ENCODE results near the gene APEH. TPM values are rescaled to one million over a fixed set of nuclear protein-coding genes. Genes with fewer than 3 reads are reported as not detected.

Gene APEH
- total and polyA plus RNA-seq, 4 donors = 25.2 to 119 (median 69.2) TPM

- no peak for TF ChIP-seq CTCF (IDR thresholded peaks at IDR 0.05; ENCODE audit: control extremely low read depth, extremely low read depth)
- no peaks in the 10 kb centered on the region for H3K9me3 ChIP-seq (ENCODE audit: control insufficient read depth in 4 of 4, insufficient read depth in 3 of 4, low read length in 3 of 4)
- no peak overlapping the region for H3K9ac ChIP-seq (ENCODE audit: insufficient read depth in 1 of 2, low read length in 2 of 2)
- ATAC-seq (ENCODE audit: insufficient read depth, low FRiP score) (no peak), DNase-seq (no peak)
- H3K4me1 ChIP-seq (ENCODE audit: control insufficient read depth in 5 of 5, insufficient read depth in 5 of 5, low read length in 5 of 5) = peaks cover 0 to 15% (median 0%) of the 10 kb centered on the region in 5 donors
- peaks cover 2 to 48% (median 26%) of the 10 kb centered on the region in 4 donors for H3K36me3 ChIP-seq (ENCODE audit: control insufficient read depth in 4 of 4, insufficient read depth in 4 of 4, low read length in 4 of 4)
- no peak overlapping the region for H3K27ac ChIP-seq (ENCODE audit: low read depth in 1 of 2, low read length in 1 of 2)
- H3K27me3 ChIP-seq (ENCODE audit: control insufficient read depth in 3 of 3, insufficient read depth in 3 of 3, low read length in 2 of 3) = no peaks in the 10 kb centered on the region
- H3K4me3 ChIP-seq = no peak overlapping the region
- 95 to 99% methylated on average over 11 of the region's 11 CpGs for WGBS, 2 donors
Observed at GRCh38 chr3:49675912-49676311, 1.8 kb downstream of the APEH start.

- TF ChIP-seq CTCF (IDR thresholded peaks at IDR 0.05; ENCODE audit: control extremely low read depth, extremely low read depth) = no peak
- Histone ChIP-seq H3K4me1 (ENCODE audit: control insufficient read depth in 5 of 5, insufficient read depth in 5 of 5, low read length in 5 of 5) (no peaks in the 10 kb centered on the region), H3K27me3 (ENCODE audit: control insufficient read depth in 3 of 3, insufficient read depth in 3 of 3, low read length in 2 of 3) (no peaks in the 10 kb centered on the region), H3K9ac (ENCODE audit: insufficient read depth in 1 of 2, low read length in 2 of 2) (no peak overlapping the region), H3K9me3 (ENCODE audit: control insufficient read depth in 4 of 4, insufficient read depth in 3 of 4, low read length in 3 of 4) (peaks cover 0 to 3% (median 0%) of the 10 kb centered on the region in 4 donors), H3K4me3 (no peak overlapping the region), H3K27ac (ENCODE audit: low read depth in 1 of 2, low read length in 1 of 2) (no peak overlapping the region), H3K36me3 (ENCODE audit: control insufficient read depth in 4 of 4, insufficient read depth in 4 of 4, low read length in 4 of 4) (peaks cover 13 to 72% (median 33%) of the 10 kb centered on the region in 4 donors)
- ATAC-seq (ENCODE audit: insufficient read depth, low FRiP score) = no peak
- 89 to 92% methylated on average over 7 of the region's 7 CpGs for WGBS, 2 donors
- no peak for DNase-seq
Observed at GRCh38 chr3:49680493-49681231, 6.5 kb downstream of the APEH start.

DNA sequence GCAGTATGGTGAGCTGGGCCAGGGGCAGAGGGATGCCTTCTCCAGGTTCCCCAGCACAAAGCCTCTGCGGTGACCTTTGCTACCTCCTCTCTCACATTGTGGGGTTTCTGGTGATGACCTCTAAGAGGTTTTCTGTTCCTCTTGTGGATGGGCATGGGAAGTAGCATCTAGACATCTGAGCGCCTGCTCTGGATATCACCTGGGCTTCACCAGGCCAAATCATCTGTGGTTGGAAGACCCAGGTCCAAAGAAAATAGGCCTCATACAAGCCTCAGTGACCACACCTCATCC is 7.0 kb downstream of the APEH start:
- Histone ChIP-seq H3K4me1 (ENCODE audit: control insufficient read depth in 5 of 5, insufficient read depth in 5 of 5, low read length in 5 of 5) (no peaks in the 10 kb centered on the region), H3K27me3 (ENCODE audit: control insufficient read depth in 3 of 3, insufficient read depth in 3 of 3, low read length in 2 of 3) (no peaks in the 10 kb centered on the region), H3K4me3 (no peak overlapping the region), H3K27ac (ENCODE audit: low read depth in 1 of 2, low read length in 1 of 2) (no peak overlapping the region), H3K9ac (ENCODE audit: insufficient read depth in 1 of 2, low read length in 2 of 2) (no peak overlapping the region), H3K36me3 (ENCODE audit: control insufficient read depth in 4 of 4, insufficient read depth in 4 of 4, low read length in 4 of 4) (peaks cover 13 to 67% (median 32%) of the 10 kb centered on the region in 4 donors), H3K9me3 (ENCODE audit: control insufficient read depth in 4 of 4, insufficient read depth in 3 of 4, low read length in 3 of 4) (peaks cover 0 to 3% (median 0%) of the 10 kb centered on the region in 4 donors)
- ATAC-seq (ENCODE audit: insufficient read depth, low FRiP score) = no peak
- no peak for DNase-seq
- 95 to 100% methylated on average over 2 of the region's 2 CpGs for WGBS, 2 donors
- TF ChIP-seq CTCF (IDR thresholded peaks at IDR 0.05; ENCODE audit: control extremely low read depth, extremely low read depth) = no peak

- 88% methylated on average over 4 of the region's 4 CpGs for WGBS, 2 donors
- DNase-seq = no peak
- H3K27me3 ChIP-seq (ENCODE audit: control insufficient read depth in 3 of 3, insufficient read depth in 3 of 3, low read length in 2 of 3) = no peaks in the 10 kb centered on the region
Observed at GRCh38 chr3:49681543-49681942, 7.4 kb downstream of the APEH start.

More at GRCh38 chr3:49681543-49681942, 7.4 kb downstream of the APEH start:
- TF ChIP-seq CTCF (IDR thresholded peaks at IDR 0.05; ENCODE audit: control extremely low read depth, extremely low read depth) = no peak
- no peak overlapping the region for H3K4me3 ChIP-seq
- no peak overlapping the region for H3K9ac ChIP-seq (ENCODE audit: insufficient read depth in 1 of 2, low read length in 2 of 2)
- H3K36me3 ChIP-seq (ENCODE audit: control insufficient read depth in 4 of 4, insufficient read depth in 4 of 4, low read length in 4 of 4) = peaks cover 13 to 64% (median 32%) of the 10 kb centered on the region in 4 donors
- no peak overlapping the region for H3K27ac ChIP-seq (ENCODE audit: low read depth in 1 of 2, low read length in 1 of 2)
- H3K4me1 ChIP-seq (ENCODE audit: control insufficient read depth in 5 of 5, insufficient read depth in 5 of 5, low read length in 5 of 5) = peaks cover 0 to 1% (median 0%) of the 10 kb centered on the region in 5 donors
- no peak for ATAC-seq (ENCODE audit: insufficient read depth, low FRiP score)
- H3K9me3 ChIP-seq (ENCODE audit: control insufficient read depth in 4 of 4, insufficient read depth in 3 of 4, low read length in 3 of 4) = peaks cover 0 to 3% (median 0%) of the 10 kb centered on the region in 4 donors

Measured in lung (tissue), 12 donors.